Measurements from ENCODE around the gene ALG2.

DNA sequence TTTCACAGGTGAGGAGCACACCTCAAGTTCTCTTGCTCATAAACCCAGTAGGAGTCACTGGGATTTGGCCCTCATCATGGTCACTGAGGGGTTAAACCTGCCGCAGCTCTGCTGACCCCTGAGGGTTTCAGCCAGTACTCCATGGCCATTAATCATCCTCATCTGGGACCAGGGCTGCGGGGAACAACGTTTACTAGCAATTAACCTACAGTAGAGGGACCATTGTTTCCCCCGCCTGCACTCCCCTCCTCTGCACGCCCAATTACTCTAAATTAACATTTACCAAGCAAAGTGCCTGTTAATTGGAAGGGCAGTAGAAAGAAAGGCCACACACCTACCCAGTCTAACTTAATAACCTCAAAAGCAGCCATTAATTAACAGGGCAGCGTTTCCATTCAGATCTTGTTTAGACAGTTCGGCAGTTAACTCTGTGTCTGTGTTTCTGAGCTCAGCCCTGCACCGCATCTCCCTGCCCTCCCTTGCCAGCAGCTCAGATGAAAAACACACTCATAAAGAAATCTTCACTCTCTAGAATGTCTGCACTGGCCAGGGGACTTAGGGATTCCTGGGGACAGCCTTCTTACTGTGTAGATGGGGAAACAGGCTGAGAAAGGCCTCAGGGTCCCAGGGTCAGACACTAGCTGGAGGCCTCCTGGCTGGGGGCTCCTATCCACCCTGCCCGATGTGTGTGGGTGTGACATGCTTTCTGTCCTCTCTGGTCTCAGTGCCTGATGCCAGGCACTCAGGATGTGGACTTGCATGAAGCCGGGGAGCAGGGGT is 51.6 kb downstream of the ALG2 start:
- TF ChIP-seq, protein P1, sequence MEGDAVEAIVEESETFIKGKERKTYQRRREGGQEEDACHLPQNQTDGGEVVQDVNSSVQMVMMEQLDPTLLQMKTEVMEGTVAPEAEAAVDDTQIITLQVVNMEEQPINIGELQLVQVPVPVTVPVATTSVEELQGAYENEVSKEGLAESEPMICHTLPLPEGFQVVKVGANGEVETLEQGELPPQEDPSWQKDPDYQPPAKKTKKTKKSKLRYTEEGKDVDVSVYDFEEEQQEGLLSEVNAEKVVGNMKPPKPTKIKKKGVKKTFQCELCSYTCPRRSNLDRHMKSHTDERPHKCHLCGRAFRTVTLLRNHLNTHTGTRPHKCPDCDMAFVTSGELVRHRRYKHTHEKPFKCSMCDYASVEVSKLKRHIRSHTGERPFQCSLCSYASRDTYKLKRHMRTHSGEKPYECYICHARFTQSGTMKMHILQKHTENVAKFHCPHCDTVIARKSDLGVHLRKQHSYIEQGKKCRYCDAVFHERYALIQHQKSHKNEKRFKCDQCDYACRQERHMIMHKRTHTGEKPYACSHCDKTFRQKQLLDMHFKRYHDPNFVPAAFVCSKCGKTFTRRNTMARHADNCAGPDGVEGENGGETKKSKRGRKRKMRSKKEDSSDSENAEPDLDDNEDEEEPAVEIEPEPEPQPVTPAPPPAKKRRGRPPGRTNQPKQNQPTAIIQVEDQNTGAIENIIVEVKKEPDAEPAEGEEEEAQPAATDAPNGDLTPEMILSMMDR (conservative IDR thresholded peaks at IDR 0.05; ENCODE audit: low read length) = no peak
- TF ChIP-seq EZH2phosphoT487 (IDR thresholded peaks at IDR 0.05; ENCODE audit: borderline replicate concordance, low read depth, low read length) = no peak
